ENCODE data around the gene RSU1. TPM values are rescaled to one million over a fixed set of nuclear protein-coding genes. Genes with fewer than 3 reads are reported as not detected.

The RSU1 gene
- total RNA-seq, 1 donor from 2014 or later: 39.2 TPM

- H3K9me3 ChIP-seq (replicated peaks): no peaks in the 10 kb centered on the region
- H3K4me3 ChIP-seq: no peak overlapping the region
- intact Hi-C loops (cut with micrococcal nuclease): no loop called here
- no peak overlapping the region for H3K27ac ChIP-seq (replicated peaks)
- no peak for DNase-seq
- no peak for TF ChIP-seq CTCF (IDR thresholded peaks at IDR 0.05; ENCODE audit: borderline replicate concordance)
- H3K4me1 ChIP-seq: no peaks in the 10 kb centered on the region
- H3K36me3 ChIP-seq: no peaks in the 10 kb centered on the region
- H3K27me3 ChIP-seq (ENCODE audit: low read depth): no peaks in the 10 kb centered on the region
Measured at GRCh38 chr10:16603308-16603707, 213.9 kb downstream of the RSU1 start.

- DNase-seq: no peak
- Histone ChIP-seq H3K27ac (replicated peaks) (no peak overlapping the region), H3K9me3 (replicated peaks) (no peaks in the 10 kb centered on the region), H3K27me3 (ENCODE audit: low read depth) (no peaks in the 10 kb centered on the region), H3K36me3 (no peaks in the 10 kb centered on the region), H3K4me3 (no peak overlapping the region), H3K4me1 (no peaks in the 10 kb centered on the region)
- intact Hi-C loops (cut with micrococcal nuclease): no loop called here
- TF ChIP-seq CTCF (IDR thresholded peaks at IDR 0.05; ENCODE audit: borderline replicate concordance): no peak
Measured at GRCh38 chr10:16602104-16602775, 215.0 kb downstream of the RSU1 start.

DNA sequence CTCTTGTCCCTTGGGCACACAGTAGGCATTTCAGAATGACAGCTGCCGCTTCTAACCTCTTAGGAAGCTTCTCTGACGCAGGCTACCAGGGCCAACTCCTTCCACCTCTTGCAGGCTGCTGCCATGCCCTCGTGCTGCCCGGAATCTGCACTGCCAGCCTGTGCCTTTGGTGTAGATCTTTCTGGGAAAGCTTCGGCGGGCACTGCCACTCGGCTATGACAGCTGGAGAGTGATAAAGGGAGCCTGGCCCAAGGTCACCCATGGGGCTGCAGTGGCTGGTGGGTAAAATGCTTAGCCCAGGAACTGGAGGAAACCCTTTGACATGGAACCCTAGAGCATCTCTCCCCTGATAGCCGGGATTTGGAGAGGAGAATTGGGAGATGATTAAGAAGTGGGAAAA lies 217.6 kb downstream of the RSU1 start:
- Histone ChIP-seq H3K36me3 (no peaks in the 10 kb centered on the region), H3K27me3 (ENCODE audit: low read depth) (no peaks in the 10 kb centered on the region), H3K9me3 (replicated peaks) (no peaks in the 10 kb centered on the region), H3K4me1 (no peaks in the 10 kb centered on the region), H3K4me3 (no peak overlapping the region), H3K27ac (replicated peaks) (no peak overlapping the region)
- intact Hi-C loops (cut with micrococcal nuclease): no loop called here
- TF ChIP-seq CTCF (IDR thresholded peaks at IDR 0.05; ENCODE audit: borderline replicate concordance): no peak
- peak; percentile 23 for DNase-seq

DNA sequence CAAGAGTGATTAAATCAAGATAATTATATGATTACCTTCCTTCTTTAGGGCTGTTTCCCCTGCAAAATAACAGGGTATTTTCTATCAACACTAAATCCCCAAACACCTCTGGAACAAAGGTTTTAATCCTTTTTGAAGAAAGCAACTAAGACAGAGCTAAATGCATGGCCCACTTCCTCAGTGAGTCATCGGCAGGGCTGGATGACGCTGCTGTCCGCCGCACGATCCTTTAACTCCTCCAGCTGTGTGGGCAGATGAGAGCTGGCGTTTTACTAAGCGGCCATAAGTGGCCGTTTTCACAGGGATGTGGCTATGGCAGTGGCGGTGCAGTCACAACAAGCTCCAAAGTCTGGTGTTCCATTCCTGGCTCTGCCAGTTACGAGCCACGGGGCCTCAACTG lies 219.6 kb downstream of the RSU1 start:
- intact Hi-C loops (cut with micrococcal nuclease): no loop called here
- H3K9me3 ChIP-seq (replicated peaks): no peaks in the 10 kb centered on the region
- no peaks in the 10 kb centered on the region for H3K27me3 ChIP-seq (ENCODE audit: low read depth)
- no peaks in the 10 kb centered on the region for H3K4me1 ChIP-seq
- H3K4me3 ChIP-seq: no peak overlapping the region
- no peak overlapping the region for H3K27ac ChIP-seq (replicated peaks)
- peaks cover 8% of the 10 kb centered on the region for H3K36me3 ChIP-seq
- DNase-seq: no peak
- no peak for TF ChIP-seq CTCF (IDR thresholded peaks at IDR 0.05; ENCODE audit: borderline replicate concordance)

GRCh38 chr10:16592378-16592777 lies 224.8 kb downstream of the RSU1 start:
- no peak for DNase-seq
- H3K36me3 ChIP-seq: peaks cover 23% of the 10 kb centered on the region
- H3K9me3 ChIP-seq (replicated peaks): no peaks in the 10 kb centered on the region
- H3K27ac ChIP-seq (replicated peaks): no peak overlapping the region
- H3K4me1 ChIP-seq: no peaks in the 10 kb centered on the region
- no peaks in the 10 kb centered on the region for H3K27me3 ChIP-seq (ENCODE audit: low read depth)
- no peak for TF ChIP-seq CTCF (IDR thresholded peaks at IDR 0.05; ENCODE audit: borderline replicate concordance)
- no peak overlapping the region for H3K4me3 ChIP-seq
- intact Hi-C loops (cut with micrococcal nuclease): no loop called here
